Measurements from ENCODE around the gene DPP6. TPM values are rescaled to one million over a fixed set of nuclear protein-coding genes. Genes with fewer than 3 reads are reported as not detected.

Gene DPP6
- total and polyA plus RNA-seq, 9 of the 15 experiments (the other 6 are each of a cell fraction or from before 2014, with no cell fraction given) = not detected

DNA sequence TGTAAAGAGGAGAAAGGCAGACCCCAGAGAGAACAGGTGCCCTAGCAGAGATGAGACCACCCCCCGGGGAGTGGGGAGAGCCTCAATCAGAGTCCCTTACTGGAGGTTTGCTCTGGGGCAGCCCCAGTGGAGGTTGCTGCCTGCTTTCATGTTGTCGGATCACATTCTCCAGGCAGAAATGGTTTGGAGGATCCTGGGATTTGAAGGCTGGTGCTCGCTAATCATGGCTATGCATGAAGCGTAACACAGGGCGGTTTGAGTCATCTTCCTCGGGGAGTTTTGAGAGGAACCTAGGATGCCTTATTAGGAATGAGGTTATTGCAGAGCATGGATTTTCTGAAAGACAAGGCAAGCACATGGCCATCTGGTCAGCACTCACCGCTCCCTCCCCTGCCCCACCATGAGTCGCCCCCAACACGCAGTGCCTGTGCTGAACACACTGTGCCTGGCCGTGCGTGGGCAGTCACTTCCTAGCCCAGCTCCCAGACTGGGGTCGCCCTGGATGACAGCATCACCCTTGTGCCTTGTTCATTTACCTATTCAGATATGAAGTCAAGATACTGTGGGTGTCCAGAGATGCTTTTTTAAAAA is 319.9 kb downstream of the DPP6 start:
- peaks cover 23 to 44% of the 10 kb centered on the region in 2 experiments; a peak in 4 of 5 replicates for H3K27me3 ChIP-seq (ENCODE audit: control insufficient read depth in 2 of 2, insufficient read depth in 2 of 2, low read length in 2 of 2)
- no peaks in the 10 kb centered on the region for H3K9me3 ChIP-seq (replicated peaks; ENCODE audit: control insufficient read depth, insufficient read depth, low read depth, low read length)
- H3K27ac ChIP-seq (ENCODE audit: extremely low read depth, low read depth, low read length) = no peak overlapping the region
- no peaks in the 10 kb centered on the region for H3K79me2 ChIP-seq (ENCODE audit: control insufficient read depth, insufficient read depth, low read length)
- no peaks in the 10 kb centered on the region for H4K20me1 ChIP-seq (replicated peaks; ENCODE audit: control insufficient read depth, insufficient read depth, low read length)
- H3K4me3 ChIP-seq = no peak overlapping the region
- ATAC-seq (no peak), FAIRE-seq (no peak), DNase-seq (ENCODE audit: extremely low read depth in 1 of 4, low spot score in 3 of 4) (no peak)
- no peaks in the 10 kb centered on the region for H3K36me3 ChIP-seq (ENCODE audit: control insufficient read depth, insufficient read depth, low read length)
- POLR2A ChIA-PET = no interaction called here
- CTCF ChIA-PET (ENCODE audit: low intra/inter-chr PET ratio) = no interaction called here
- TF ChIP-seq ZNF280A (IDR thresholded peaks at IDR 0.05; ENCODE audit: low read depth, partially characterized antibody) (no peak), ERF (CRISPR knock-in tag; IDR thresholded peaks at IDR 0.05) (no peak), ZNF551 (CRISPR knock-in tag; IDR thresholded peaks at IDR 0.05) (no peak), RBM39 (optimal IDR thresholded peaks at IDR 0.05; ENCODE audit: low read depth, low read length) (no peak), MCM2 (IDR thresholded peaks at IDR 0.05; ENCODE audit: low read depth) (no peak), ZNF584 (CRISPR knock-in tag; IDR thresholded peaks at IDR 0.05; ENCODE audit: low read depth) (no peak), ZC3H4 (CRISPR knock-in tag; IDR thresholded peaks at IDR 0.05; ENCODE audit: borderline replicate concordance) (no peak), THRB (CRISPR knock-in tag; conservative IDR thresholded peaks at IDR 0.05) (no peak)
- TF ChIP-seq, protein P1, sequence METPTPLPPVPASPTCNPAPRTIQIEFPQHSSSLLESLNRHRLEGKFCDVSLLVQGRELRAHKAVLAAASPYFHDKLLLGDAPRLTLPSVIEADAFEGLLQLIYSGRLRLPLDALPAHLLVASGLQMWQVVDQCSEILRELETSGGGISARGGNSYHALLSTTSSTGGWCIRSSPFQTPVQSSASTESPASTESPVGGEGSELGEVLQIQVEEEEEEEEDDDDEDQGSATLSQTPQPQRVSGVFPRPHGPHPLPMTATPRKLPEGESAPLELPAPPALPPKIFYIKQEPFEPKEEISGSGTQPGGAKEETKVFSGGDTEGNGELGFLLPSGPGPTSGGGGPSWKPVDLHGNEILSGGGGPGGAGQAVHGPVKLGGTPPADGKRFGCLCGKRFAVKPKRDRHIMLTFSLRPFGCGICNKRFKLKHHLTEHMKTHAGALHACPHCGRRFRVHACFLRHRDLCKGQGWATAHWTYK (CRISPR knock-in tag; IDR thresholded peaks at IDR 0.05) = no peak
- intact Hi-C loops (cut with micrococcal nuclease) (no loop called here), in situ Hi-C loops (cut with MboI) (no loop called here)
- no peaks in the 10 kb centered on the region for H3K9me1 ChIP-seq (ENCODE audit: control insufficient read depth, insufficient read depth, low read length)
- no peak overlapping the region for H2AFZ ChIP-seq (ENCODE audit: low read depth, low read length)
- H3K4me1 ChIP-seq (replicated peaks in 1 of 2; ENCODE audit: control insufficient read depth in 2 of 2, insufficient read depth in 2 of 2, low read length in 2 of 2) = no peaks in the 10 kb centered on the region
- no peak overlapping the region for H3K4me2 ChIP-seq (ENCODE audit: insufficient read depth, low read length)
- no peak overlapping the region for H3K9ac ChIP-seq (ENCODE audit: insufficient read depth in 1 of 2, low read depth in 2 of 2, low read length in 2 of 2)
- WGBS (ENCODE audit: insufficient coverage, low coverage, missing lambda C conversion rate) = under 1% methylated on average over 12 of the region's 12 CpGs
- BruUV-seq (replicated peaks) = no TSS peak
